ENCODE results near the gene SPRR5.

SPRR5 gene

GRCh38 chr1:152951711-152952110 is 4.7 kb downstream of the SPRR5 start:
- no peak for DNase-seq

- no peak for DNase-seq
Measured at GRCh38 chr1:152953761-152954160, 6.8 kb downstream of the SPRR5 start.

DNA sequence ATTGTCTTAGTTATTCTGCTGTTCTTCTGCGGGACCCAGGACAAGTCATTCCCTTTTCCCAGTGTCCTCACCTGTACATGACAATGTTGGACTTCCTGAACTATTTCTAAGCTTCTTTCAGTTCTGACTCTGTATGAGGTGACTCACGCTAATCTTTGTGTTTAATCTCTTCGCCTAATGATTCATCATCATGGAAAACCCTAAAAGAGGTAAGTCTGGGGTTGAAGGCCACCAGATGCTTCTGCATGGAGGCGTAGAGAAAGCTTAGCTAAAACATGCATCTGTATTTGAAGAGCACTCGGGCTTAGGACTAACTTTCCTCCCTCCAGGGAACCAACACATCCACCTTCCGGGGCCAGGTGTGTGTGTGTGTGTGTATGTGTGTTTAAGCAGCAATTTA is 7.4 kb downstream of the SPRR5 start:
- DNase-seq = no peak

DNA sequence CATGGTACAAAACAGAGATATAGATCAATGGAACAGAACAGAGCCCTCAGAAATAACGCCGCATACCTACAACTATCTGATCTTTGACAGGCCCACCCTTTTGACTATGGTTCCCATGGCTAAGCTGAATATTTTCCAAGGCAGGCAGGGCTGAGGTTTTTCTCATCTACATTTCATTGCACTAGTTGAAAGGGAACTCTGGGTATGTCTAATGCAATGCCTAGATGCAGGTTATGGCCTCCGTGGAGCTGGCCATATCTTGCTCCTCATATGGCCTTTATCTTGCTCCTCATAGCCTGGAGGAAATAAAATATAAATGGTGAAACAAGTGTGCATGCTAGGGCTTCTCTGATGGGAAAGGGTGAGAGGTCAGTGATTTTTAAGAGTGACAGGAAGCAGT is 10.6 kb downstream of the SPRR5 start:
- no peak for DNase-seq

- DNase-seq = no peak
Measured at GRCh38 chr1:152959273-152959672, 12.3 kb downstream of the SPRR5 start.

DNA sequence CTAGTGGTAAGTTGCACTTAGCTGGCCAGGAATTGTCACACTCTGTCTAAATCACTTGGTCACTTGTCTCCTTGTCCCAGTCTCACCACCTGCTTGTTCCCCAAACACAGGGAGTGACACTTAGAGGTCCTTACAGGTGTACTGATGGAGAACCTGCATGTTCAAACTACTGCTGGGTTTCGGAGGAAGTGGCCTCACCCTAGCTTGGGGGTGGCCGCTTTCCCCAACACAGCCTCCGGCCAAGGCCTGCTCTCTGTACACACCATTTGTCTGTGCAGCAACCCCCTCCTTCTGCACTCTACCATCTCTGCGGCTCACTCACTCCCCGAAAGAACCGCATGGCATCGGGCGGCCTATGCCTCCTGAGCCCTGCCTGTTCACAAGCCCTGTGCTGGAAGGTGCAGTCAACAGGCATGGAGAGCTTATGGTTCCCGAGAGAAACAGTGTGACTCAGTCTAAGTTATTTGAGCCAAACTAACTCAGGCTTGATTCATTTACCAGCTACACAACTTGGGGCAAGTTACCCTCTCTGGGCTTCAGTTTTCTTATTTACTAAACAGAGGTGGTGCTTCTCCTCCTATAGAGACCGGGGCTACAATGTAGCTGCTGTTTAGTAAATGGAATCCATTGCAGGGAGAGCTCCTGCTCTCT is 12.9 kb downstream of the SPRR5 start:
- no peak for DNase-seq

DNA sequence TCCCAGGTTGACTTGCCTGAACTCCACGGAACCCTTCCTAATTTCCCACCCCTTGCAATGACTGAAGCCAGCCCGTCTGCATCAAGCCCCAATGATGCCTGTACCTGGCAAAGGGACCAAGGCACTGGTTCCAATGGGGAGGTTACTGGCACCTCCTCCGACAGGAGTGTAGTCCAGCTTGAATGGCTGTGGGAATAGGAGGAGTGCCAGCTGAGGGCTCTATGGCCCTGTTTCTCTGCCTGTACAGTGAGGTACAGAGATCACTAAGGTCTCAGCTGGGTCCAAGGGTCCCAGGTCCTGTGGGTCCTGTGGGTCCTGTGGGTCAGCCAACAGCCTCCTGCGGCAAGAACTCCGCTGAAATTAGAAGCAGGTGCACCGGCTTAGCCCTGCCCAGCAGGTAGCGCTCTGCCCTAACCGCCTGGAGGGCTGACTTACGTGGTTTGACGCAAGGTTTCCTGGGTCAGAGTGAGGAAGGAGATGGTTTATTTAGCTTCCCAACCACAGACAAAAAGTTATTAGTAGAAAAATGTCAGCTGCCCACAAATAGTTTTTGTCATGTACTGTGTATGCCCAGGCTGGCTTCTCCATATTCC is 13.5 kb downstream of the SPRR5 start:
- no peak for DNase-seq

- DNase-seq = no peak
Measured at GRCh38 chr1:152961226-152961891, 14.4 kb downstream of the SPRR5 start.

GRCh38 chr1:152962876-152963415 is 15.9 kb downstream of the SPRR5 start:
- no peak for DNase-seq

- DNase-seq = no peak
Measured at GRCh38 chr1:152964536-152964935, 17.5 kb downstream of the SPRR5 start.

DNA sequence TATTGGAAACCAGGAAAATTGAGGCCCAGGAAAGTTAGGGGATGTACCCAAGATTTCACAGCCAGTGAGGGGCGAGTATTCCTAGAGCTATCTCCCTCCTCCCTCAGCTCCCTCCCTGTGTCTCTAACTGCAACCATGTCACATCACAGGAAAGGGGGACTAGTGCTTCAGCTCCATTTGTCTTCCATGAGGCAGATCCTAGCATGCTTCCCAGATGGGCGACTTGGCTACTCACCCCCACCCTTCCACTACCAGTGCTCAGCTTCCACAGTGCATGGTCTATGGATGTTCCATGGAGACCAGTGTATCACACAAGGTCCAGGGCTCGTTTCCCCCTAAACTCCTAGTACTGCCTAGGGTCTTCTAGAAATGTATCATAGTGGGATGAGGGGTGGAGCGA is 18.8 kb downstream of the SPRR5 start:
- DNase-seq = no peak

- no peak for DNase-seq
Measured at GRCh38 chr1:152967201-152967600, 20.2 kb downstream of the SPRR5 start.

DNA sequence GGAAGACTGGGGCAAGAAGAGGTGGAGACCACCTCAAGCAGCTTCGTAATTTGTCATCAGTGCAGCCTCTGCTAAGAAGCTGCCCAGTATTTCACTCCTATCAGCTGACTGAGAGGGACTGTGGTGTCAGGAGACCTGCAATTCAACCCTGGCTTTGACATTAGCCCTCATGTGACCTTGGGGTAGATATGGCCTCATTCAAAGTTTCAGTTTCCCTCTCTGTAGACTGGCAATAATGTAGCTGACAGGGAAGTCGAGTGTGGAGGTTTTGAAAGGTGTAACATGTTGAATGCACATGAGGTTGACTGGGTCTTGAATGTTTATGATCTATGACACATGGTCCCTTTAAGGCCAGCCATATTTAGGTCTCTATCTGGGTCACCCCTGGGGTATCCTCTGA is 21.2 kb downstream of the SPRR5 start:
- DNase-seq = no peak

- DNase-seq = no peak
Measured at GRCh38 chr1:152969036-152969435, 22.0 kb downstream of the SPRR5 start.

DNA sequence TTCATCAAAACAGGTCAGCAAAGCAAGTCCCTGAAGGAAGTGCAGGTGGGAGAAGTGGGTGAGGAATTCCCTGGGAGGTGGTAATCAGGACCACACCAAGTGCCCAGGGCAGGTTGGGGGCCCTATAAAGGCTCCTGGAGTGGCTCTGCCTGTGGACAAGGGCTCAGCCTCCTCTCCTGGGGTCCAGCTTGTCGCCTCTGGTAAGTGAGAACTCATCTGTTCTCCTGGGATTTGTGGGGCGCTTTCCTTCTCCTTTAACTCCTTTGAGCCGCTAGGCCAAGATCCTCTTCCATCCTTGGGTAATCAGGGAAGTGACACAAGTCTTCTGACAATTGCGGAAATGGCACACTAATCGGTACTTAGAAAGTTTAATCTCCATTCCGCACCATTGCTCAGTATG is 23.5 kb downstream of the SPRR5 start, which contains the start of gene SPRR4:
TSS of gene SPRR4 (plus strand) at position 154 of the 400 bp plus-strand sequence. CDS start 1,243 bp downstream, outside the sequence.
- DNase-seq = no peak

DNA sequence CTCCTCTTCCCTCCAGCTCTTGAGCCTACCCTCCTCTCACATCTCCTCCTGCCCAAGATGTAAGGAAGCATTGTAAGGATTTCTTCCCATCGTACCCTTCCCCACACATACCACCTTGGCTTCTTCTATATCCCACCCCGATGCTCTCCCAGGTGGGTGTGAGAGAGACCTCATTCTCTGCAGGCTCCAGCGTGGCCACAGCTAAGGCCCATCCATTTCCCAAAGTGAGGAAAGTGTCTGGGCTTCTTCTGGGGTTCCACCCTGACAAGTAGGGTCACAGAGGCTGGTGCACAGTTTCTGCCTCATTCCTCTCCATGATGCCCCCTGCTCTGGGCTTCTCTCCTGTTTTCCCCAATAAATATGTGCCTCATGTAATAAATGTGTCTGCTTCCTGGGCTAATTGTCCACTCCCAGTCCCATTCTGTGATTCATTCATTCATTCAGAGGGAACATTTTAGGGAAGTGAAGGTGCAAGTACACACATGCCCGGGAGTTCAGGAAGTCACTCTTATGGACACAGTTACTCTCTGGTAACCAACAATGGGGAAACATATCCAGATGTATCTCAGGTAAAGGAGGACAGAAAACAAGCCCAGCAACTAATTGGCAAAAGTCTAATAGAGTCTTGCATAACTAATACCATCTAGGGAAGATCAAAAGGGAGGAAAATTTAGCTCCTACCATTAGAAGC is 25.3 kb downstream of the SPRR5 start:
- DNase-seq = no peak

DNA sequence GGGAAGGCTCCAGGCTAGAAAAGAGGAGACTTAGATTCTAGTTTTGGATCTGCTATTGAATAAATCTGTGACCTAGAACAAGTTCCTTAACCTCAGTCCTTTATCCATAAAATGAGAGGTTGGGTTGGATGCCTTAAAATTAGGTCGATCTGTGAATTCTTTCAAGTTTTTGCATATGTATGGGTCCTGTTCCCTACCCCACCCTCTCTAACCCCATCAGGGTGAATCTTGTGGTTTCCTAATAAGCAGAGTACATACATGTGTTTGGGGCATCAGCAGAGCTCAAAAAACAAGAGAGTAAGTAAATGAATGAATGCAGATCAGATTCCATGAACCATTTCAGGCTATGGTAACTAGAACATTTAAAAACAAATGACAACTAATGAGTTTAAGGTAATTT is 29.7 kb downstream of the SPRR5 start:
- no peak for DNase-seq

DNA sequence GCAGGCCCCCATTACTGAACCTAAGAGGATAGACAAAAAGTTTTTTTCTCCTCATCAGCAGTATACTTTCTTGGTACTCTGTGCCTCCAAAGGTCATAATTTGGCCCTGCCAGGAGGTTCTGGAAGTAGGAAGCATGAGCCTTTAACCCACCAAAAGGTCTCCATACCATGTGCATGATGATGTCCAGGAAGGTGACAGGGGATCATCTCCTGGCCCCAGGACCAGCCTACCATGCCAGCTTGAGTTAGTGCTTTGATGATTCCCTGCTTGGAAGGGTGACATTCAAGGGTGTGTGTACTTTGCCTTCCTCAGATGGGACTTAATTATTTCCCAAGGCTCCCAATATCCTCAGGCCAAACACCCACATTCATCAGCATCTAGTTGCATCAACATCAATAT is 30.6 kb downstream of the SPRR5 start:
- DNase-seq = no peak

DNA sequence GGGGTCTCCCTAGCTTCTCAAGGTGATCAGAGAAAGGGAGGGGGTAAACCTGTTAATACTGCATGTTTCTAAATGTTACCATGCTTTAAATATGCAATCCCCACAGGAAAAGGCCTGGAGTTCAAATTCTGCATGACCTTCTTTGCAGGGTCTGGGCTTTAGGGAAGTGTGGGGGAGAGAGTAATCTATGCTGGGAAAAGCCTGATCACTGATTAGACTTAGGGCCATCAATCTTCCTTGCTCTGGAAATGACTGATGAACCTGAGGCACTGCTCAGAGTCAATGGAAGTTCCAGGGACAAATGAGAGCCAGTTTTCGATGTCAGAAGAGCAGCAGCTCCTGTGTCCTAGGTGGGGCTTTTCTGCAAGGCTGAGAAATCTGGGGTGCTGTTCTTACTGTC is 33.7 kb downstream of the SPRR5 start:
- no peak for DNase-seq

DNA sequence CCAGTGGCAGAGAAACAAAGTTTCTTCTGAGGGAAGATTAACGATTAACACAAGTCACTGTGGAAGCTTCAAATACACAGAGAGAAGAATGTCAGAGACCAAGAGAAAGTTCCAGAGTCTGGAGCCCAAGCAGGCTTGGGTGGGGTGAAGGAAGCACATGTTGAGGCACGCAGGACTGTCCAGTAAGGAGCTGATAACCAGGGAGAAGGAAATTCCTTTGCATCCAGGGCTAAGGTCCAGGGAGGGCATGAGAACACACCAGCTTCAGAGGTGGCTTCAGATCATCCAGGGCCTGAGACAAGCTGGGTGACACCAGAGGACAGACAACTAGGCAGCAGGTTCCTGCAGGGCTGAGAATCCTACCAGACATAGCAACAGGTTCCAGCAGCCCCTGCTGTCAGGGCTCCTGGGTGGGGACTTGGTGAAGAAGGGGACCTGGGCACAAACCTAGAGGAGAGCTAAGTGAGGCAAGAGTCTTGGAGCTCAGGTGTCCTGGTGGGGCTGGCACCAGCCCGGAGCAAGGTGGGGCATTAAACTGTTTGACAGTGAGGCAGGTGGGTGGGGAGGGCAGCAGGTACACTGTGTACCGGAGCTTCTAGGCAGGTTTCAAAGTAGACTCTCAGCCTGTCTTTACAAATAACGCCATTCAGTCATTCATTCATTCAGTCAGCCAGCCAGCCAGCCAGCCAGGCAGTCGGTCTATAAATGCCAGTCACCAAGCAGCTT is 34.3 kb downstream of the SPRR5 start:
- DNase-seq = no peak

GRCh38 chr1:152982076-152982475 is 35.1 kb downstream of the SPRR5 start:
- DNase-seq = no peak

GRCh38 chr1:152983234-152983633 is 36.2 kb downstream of the SPRR5 start:
- no peak for DNase-seq

- DNase-seq = no peak
Measured at GRCh38 chr1:152983743-152984142, 36.7 kb downstream of the SPRR5 start, which contains the start of gene SPRR1A. SPRR1A (plus strand) TSS chr1:152984081; CDS start chr1:152985231, 1,150 bp downstream.
